NCI-H526 treated with DMSO at 0.1 percent for 48 hours (cell line): ENCODE measurements around the gene SURF2.

Experiments
- DNase-seq: peaks from one replicate; lab custom pipeline; 2025; lab: John Stamatoyannopoulos, UW

SURF2 gene

DNA sequence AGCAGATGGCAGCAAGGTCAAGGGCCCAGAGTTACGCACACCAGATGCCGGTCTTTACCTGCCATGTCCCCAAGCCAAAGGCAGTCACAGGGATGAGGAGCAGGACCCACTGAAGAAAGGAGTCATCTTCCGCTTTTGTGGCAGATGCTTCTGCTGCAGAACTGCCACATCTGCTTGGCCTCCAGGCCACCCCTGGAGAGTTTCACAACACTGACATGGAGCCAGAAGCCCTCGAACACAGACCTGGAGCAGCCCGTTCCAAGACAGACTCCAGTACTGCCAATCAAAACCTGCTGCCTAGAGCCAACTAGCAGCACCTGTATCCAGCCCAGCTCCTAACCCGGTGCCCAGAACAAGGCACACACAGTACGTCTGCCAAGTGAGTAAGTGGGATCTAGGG, 1.6 kb upstream of the SURF2 start:
- no peak for DNase-seq

DNA sequence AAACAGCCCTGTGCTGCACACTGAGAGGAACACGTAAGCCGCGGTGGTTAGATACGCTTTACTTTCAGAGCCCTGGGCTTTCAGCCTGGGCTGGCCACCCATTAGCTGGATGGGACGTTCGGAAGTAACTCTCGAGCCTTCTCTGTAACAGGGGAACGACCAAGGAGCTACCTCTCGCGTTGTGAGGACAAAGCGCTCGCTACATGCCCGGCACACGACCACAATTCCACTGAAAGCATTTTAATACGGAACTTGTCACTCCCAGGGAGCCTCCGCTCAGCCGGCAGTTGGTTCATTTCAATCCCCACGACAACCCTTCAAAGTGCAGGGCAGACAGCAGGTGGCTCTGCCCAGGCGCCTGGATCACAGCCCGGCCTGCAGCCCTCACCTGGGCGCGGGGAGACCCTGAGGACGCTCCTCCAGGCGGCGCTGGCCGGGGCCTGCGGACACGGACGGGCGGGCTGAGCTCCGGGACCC, 431 bp upstream of the SURF2 start:
- no peak for DNase-seq

DNA sequence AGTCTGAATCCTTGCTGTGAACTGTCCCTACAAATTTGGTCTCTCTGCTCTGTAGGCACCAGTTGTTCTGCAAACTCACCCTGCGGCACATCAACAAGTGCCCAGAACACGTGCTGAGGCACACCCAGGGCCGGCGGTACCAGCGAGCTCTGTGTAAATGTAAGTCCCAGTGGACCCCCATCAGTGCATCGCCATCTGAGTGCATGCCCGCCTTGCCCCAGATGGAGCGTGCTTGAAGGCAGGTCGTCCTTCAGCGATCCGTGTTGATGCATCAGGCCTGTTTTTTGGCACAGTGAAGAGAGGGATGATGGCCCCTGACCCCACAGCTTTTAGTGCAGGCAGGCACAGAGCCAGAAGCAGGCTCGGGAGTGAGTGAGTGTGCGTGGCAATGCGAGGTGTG, 1.3 kb downstream of the SURF2 start:
- no peak for DNase-seq

DNA sequence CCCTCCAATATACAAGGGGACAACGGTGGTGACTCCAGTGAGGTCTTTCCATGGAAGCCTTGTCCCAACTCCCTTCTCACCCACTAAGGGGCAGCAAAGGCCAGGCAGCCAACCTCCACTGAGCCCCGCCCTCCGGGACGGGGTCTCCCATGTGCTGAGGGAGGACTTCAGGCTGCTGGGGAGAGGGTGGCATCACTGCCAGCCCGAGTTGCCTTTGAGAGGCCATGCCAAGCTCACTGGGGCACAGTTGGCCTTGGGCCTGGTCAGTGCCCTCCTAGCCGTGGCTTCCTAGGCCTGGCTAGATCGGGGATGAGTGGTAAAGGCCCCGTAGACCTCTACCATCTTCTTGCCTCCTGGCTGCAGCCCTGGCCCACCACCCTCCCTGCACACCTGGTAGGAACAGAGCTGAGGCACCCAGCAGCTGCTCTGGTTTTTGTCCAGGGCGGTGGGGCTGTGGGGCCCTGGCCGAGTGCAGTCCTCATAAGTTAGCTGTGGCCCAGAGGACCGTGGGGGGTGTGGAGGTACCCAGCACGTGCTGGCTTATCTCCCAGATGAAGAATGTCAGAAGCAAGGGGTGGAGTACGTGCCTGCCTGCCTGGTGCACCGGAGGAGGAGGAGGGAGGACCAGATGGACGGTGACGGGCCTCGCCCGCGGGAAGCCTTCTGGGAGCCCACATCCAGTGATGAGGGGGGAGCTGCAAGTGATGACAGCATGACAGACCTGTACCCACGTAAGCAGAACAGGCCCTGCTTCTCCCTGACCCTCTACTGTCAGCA, 3.2 kb downstream of the SURF2 start:
- no peak for DNase-seq

DNA sequence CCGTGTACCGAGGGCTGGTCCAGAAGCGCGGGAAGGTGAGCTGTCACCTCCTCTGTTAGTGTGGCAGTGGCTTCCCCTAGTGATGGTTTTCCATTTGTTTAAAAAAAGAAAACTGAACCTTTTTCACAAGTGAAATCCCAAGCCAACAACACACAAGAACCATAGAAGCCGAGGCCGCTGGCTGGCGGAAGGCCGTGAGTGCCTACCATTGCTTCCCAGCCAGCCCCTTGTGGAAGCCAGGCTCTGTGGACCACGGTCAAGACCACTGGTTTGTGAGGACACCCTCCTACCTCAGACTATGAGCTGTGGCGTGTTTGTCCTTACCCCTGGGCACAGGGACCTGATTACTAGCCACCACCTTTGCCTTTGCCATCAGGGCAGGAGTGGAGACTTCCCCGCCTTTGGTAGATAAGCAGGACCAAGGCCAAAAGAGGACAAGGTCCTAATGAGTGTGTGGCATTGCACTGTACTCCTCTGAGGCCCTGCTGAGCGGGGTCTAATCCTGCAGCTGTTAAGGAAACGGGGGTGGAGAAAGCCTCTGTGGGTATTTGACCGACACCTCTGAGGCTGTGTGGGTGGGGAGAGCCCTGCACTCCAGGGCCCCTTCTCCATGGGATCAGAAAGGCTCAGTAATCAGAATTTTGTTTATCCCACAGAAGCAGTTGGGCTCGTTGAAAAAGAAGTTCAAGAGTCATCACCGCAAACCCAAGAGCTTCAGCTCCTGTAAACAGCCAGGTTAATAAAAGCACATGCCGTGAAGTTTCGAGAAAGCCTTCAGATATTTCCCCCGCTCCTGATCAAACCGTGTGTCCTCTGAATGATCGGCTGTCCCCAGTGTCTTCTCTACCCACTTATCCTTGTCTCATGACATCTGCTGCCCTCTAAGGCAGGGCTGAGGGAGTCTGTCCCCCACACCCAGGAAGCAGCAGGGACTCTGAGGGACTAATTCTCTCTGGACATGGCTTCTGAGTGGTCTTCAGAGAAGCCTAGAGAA, 4.3 kb downstream of the SURF2 start:
- no peak for DNase-seq

DNA sequence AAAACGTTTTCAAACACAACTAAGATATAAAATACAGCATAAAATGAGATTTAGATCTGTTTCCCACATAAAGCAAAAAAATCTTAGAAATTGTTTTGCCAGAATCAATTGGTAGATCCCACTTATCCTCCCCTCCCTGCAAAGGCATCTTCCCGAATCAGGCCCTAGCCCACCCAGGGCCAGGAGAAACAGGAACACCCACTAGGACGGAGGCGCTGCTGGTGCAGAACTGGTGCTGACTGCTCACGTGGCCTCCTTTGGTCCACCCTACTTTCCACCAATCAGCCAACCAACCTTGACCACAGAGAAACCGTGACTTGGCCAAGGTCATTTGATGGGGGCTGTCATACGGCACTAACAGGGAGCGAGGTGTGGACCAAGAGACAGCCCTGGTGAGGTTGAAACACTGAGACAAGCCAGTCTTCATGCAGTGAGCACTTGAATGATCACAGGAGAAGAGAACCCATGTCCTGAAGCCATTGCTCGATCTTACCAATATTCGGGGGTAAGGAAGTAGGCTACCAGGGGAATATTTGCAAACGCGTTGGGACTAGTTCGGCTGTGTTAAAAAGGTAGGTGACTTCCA, 5.2 kb downstream of the SURF2 start:
- DNase-seq = no peak

DNA sequence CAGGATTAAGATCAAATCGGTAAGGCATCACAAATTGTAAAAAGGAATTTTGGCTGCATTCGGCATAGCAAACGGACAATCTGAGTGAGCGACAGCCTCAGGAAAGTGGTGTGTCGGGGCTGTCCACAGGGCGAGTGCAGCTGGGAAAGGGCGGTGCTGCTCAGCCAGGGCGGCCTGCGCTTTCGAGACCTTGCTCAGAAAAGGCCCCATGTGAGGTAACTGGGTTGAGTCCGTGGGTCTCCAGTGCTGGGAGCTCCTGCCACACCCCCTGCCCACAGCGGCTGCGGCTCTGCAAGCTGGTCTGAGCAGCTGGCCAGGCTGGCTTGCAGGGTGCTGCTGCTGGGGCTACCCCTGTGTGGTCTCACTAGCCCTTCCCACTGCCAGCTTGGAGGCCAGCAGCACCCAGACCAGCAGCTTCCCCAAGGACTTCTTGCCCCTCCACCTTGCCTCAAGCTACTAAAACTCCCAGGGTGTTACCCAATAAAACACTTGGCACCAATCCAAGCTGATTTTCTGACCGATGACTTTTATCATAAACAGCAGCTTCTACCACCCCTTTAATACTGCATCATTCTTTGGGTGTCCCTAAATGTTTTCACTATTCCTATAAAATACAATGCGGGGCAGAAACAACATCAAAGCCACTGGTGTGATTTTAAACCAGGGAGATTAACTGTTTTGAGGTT, 6.2 kb downstream of the SURF2 start:
- no peak for DNase-seq

DNA sequence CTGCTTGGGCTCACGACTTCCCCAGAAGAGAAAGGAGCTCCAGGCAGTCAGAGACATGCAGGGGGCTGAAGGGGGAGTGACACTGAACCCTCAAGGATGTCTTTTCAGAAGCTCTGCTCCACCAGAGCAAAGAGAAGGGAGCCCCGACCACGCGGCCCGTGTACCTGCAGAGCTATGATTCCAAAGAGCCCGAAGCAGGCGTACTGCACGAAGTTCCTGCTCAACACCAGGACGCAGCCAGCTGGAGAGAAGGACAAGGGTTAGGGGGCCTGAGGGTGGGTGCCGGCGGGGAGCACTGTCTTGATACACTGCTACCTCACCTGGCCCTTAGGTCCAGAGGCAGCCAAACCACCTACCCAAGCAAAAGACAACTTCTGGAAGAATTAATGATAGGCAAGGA, 10.1 kb downstream of the SURF2 start:
- DNase-seq = no peak

DNA sequence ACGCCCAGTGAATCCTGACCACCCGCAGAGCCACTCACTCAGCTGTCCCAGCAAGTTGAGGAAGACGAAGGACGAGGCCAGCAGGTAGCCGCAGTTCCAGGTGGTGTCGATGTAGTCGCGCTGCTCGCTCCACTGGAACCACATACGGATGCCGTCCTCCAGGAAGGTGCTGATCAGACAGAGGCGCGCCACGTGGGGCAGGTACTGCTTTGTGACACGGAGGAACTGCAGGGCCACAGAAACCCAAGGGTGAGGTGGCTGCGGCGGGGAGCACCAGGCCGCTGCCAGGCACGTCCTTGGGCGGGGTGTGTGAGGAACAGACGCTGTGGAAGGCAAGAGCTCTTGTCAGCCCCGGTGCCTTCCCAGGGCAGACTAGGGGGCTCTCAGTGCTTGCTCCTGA, 10.9 kb downstream of the SURF2 start:
- no peak for DNase-seq

DNA sequence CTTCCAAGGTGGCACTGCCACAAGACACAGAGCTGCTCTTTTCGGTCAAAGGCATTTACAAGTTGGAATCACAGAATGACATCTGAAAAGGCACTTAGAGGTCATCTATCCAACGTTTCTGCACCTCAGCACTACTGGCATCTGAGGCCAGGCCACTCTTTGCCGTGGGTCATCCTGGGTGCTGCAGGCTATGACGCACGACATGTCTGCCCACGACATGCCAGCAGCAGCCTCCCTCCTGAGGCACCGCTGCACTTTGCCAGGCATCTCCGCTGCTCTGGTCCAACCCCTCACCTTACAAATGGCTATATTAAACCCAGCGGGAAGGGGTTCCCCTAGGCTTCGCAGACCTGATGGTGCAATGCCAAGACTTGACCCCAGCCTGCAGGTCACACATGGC, 11.4 kb downstream of the SURF2 start:
- no peak for DNase-seq

DNA sequence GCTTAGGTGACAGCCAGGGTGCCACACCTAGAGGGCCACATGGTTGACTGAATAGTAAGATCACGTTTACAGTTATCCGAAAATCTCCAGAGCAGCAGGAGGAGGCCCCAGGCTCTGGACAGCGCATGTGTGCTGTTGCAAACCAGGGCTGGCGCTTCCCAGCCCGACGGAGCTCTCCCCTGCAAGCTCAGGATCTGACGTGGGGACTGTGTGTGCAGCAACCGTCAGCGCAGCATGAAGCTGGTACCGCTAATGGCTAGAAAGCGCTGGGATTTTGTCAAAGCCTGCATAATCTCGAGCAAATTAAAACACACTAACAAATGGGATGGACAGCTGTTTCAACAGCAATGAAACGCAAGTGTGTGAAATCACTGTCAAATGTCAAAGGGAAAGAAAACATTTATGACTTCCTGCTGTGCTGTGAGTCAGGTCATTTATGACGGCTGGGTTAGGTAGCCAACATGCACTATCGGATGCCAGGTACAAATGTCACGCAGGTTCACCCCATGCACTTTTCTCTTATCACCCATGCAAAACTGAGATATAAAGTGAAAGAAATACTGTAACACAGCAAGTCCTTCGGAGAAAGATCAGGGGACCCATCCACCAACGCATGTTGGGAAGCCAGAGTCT, 12.0 kb downstream of the SURF2 start:
- no peak for DNase-seq

DNA sequence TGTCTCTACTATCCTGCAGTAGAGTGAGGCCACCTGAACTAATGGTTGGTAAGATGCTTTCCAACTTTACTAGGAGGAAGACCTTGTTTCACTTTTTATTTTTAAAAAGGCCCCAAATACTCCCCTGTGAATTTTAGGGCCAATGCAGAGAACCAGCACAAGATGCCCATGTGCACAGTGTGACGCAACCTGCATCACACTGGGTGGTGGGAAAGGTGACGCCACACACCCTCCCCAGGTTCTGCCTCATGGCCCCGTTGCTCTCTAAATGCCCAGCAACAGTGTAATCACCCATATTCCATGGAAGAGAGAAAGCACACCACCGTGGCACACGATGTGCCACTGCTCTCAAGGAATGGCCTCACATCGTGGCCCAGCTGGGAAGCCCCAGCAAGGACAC, 13.1 kb downstream of the SURF2 start:
- DNase-seq = no peak

DNA sequence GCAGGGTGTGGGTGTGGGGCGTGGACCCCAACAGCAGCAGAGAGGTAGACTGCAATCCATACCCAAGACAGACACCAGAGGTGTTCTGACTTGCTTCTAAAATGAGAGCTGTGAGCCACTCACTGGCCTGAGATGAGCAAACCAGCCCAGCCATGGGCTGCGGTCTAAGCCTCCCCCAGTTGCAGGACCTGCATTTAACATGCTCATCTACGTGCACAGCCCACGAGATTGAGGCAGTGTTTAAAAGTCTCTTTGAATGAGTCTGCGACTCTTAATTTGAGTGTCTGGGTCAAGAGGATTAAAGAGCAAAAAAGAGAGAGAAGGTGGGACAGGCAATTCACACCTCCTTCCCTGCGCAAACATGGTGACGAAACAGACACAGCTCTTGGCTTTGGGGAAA, 13.6 kb downstream of the SURF2 start:
- no peak for DNase-seq

DNA sequence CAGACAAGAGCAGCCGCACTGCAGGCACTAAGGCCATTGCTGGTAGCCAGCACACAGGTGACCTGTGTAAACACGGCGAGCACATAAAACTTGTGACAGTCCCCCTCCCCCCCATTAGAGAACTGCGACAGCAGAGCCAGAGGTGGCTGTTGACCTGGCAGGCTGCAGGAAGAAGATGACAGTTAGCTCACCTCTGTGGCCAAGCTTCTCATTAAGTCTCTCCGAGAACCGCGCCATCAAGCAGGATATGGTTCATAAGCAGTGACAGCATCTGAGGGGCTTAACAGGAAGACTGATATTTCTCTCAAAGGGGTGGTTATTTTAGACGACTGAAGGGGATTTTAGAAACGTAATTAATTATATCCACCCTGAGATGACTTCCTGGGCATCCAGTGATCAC, 14.3 kb downstream of the SURF2 start:
- no peak for DNase-seq

DNA sequence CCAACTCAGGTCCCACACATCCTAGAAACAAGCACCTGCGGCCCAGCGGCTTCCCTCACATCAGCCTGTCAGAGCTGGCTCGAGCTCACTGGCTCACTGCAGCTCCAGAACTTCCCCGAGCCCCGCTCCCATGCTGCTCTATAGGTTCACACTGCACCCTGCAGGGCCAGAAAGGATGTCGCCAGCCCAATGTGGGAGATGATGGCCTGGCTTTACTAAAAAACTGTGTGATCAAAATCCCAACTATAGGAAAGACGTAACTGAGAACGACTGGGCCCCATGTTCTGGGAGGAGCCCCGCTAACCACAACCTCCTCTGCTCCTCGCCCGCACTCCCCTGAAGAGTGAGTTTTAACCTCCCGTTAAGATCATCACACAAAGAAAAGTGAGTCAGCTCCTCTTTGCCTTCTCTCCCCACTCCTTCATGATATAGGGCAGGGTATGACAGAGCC, 14.9 kb downstream of the SURF2 start:
- DNase-seq = no peak

DNA sequence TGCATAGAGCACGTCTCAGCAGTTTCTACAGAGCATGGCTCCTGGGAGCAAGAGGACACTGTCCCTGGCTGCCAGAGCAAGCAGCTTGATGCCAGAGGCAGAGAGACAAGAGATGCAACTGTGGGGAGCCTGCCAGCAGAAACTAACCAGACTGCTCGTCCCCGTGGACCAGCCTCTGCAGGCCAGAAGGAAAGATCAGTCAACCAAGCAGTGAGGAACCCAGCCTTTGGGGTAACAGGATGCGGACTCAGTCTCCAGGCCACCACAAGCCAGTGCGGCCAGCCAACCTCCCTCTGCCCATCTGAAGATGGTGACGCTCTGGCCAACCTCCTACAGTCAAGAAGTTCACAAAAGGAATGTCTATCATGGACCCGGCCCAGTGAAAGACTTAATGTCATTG, 15.8 kb downstream of the SURF2 start:
- DNase-seq = no peak

DNA sequence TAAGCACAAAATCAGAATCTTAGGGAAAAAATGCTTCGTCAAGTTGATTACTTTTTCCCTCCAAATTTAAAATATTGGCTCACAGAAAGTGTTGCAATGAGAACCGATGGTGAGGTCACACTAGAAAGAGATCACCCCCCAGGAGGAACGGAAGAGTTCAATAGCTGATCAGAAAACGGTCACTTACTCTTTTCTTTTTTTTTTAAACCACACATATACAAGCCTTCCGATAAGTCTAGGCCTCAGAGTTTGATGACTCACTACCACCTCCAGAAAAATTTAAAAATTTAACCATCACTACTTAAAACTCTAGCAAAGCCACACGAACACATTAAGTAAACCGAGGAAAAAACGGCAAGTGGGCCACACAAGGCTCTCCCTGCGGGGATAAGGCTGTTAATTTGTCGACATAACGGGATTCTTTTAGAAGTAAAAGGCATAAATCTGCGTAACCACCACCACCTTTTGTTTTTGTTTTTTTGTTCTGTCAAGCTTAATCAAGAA, 18.3 kb downstream of the SURF2 start:
- DNase-seq = no peak

DNA sequence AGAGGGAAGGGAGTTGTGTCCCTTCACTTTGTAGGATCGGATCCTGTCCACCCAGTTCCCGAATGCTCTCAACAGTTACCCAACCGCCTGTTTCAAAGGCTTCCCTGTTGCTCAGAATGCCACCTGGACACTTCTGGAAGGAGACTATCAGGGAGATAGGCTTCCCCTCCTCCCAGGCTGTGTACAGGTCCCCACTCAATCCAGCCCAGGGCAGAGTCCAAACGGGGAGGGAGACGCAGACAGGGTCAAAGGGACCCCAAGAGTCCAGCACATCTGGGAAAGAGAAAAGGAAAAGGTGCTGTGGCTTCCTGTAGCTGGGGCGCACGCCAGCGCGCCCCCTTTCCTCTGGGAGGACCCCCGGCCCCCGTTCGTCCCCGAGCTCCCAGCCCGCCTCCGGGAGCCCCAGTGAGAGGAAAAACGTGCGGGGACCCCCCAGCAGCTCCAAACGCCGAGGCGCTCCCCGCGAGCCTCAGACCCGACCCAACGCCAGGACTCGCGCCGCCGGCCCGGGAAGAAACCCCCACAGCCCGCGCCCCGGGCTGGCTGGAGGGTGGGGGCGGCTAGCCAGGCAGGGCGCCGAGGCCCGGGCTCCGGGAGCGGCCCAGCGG, 18.9 kb downstream of the SURF2 start:
- no peak for DNase-seq

DNA sequence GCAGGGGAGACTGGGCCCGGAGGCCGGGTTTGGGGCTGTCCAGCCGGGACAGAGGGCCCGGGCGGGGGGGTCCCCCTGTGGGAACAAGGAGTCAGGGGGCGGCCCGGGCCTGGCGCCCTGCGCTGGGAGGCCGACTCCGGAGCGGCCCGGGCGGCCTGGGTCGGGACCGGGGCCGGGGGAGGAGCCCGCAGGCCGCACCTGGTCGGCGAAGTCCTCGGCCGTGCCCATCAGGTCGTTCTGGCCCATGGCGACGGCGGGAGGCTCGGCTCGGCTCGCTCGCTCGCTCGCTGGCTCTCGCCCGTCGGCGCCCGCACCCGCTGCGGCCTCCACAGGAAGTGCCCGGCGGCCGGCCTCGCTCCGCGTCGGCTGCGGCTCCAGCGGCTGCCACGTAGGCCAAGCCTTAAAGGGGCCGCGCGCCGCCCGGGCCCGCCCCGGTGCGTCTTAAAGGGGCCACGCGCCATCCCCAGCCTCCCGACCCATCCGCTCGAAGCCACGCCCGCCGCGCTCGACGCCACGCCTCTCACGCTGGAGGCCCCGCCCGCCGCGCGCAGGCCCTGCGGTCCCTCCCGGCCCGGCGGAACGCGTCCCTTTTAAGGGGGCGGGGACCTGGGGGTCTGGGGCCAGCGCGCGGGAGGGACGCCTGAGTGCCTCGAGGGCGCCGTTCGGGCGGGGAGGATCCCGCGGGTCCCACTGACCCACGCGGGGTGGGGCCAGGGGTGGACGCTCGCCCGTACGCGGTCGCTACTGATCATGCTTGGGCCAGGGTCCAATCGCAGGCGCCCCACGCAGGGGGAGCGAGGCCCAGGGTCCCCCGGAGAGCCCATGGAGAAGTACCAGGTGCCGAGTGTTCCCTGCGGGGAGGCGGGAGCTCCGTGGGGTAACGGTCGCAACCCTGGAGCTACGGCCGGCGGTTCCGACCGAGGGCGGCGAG, 19.6 kb downstream of the SURF2 start, which contains the start of the genes STKLD1 and SURF4:
STKLD1 (plus strand) TSS at position 643 of the 931 bp plus-strand sequence; CDS start at position 751, 108 bp downstream.
SURF4 (minus strand) TSS at position 337 of the 931 bp plus-strand sequence; CDS start at position 246, 91 bp downstream.
- peak; percentile 79 for DNase-seq
